SH-SY5Y (cell line): Measurements from ENCODE around the gene SSMEM1.

Experiments used
- GATA2 ChIP-seq: IDR thresholded peaks from 2 replicates; pipeline ENCODE4 v1.6.1; 2011; ENCODE audit warnings: mild to moderate bottlenecking, low read depth, low read length
- GATA3 ChIP-seq: IDR thresholded peaks from 2 replicates; pipeline ENCODE4 v1.6.1; 2011; ENCODE audit warnings: low read depth, mild to moderate bottlenecking, low read length, moderate library complexity

GRCh38 chr7:130227883-130228575 lies 20.4 kb downstream of the SSMEM1 start:
- TF ChIP-seq GATA2: no peak
- TF ChIP-seq GATA3: no peak
